Upper lobe of left lung (tissue), 4 donors: ENCODE results near the gene NIFK.

Experiments used
- CTCF ChIP-seq, 6 experiments: fragments of 450-650 bp in 4 of 6; fragments of 200-600 bp in 2 of 6; sonication (generic) in 2 of 6; IDR thresholded peaks; one replicate each; pipeline ENCODE4 v1.5.1; 2016 to 2019; ENCODE audit warnings: antibody characterized with exemption in 6 of 6
- EP300 ChIP-seq, 4 donors: sonication (generic); formaldehyde crosslinking; IDR thresholded peaks; one replicate each; pipeline ENCODE4 v1.5.1; 2017; ENCODE audit warnings: antibody characterized with exemption in 4 of 4, control low read depth in 2 of 4
- POLR2A ChIP-seq, 4 donors: fragments of 450-650 bp; IDR thresholded peaks; one replicate each; pipeline ENCODE4 v1.5.1; 2016 to 2017; ENCODE audit warnings: antibody characterized with exemption in 4 of 4, mild to moderate bottlenecking in 2 of 4
- POLR2AphosphoS5 ChIP-seq, 2 donors: sonication (generic); formaldehyde crosslinking; IDR thresholded peaks; one replicate each; pipeline ENCODE4 v1.5.1; 2017; ENCODE audit warnings: antibody characterized with exemption in 2 of 2

DNA sequence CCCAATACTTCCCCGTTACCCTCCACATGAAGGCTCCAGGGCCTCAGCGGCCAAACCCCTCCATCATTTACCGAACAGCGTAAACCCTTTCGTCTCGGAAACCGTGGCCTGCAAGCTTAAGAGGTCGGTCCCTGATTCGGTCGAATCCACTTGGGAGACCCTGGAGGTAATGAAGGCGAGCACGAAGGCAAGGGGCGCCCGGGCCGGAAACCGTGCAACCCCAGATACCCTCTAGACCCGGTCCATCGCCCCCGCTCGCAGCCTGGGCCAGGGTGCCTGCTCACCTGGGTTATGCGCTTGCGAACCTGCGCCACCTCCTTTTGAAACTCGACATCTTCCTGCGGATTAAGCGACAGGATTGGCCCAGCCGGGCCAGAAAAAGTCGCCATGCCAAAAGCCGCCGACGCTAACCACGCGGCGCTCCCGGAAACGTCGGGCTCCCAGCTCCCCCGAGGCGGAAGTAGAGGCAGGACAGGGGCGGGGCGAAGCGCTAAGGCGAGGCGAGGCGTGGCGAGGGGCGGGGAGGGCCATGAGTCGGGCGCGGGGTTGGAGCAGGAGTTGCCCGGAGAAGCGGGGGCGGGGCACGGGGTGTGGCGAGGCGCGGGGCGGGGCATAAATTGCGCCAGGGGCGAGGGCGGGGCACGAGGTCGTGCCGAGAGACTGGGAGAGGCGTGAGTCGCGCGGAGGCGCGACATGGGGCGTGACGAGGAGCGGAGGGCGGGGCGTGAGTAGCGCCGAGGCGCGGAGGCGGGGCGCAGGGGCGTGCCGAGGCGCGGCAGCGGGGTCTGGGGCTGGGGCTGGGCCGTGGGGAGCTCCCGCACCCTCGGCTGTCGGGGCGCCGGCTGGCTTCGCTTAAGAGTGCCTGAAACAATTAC is at the start of gene NIFK:
- TF ChIP-seq POLR2A (IDR thresholded peaks at IDR 0.05) (peak in 1 of 4 donors; percentile 50), POLR2AphosphoS5 (IDR thresholded peaks at IDR 0.05) (peak; percentile 66 to 79), CTCF (IDR thresholded peaks at IDR 0.05) (peak in 2 of 6 experiments; percentile 6 to 36), EP300 (IDR thresholded peaks at IDR 0.05) (peak in 1 of 4 donors; percentile 45)
